Skeletal muscle tissue (tissue), 4 donors: ENCODE measurements around the gene PDE4D. TPM values are rescaled to one million over a fixed set of nuclear protein-coding genes. Genes with fewer than 3 reads are reported as not detected.
A peak's percentile ranks its signal among the peaks of the same experiment; 100 is the strongest.
"Not testable (repeated sequence)": the region's sequence is repeated elsewhere in the genome, so short reads cannot be mapped to it uniquely, and the experiment has no call there.

Experiments
- H3K27ac ChIP-seq: one replicate; pipeline ENCODE4 v1.7.0; 2013; ENCODE audit warnings: mild to moderate bottlenecking, low read depth, low read length, inconsistent platforms
- H3K27me3 ChIP-seq, 3 donors: one replicate each; pipeline ENCODE4 v1.7.0; 2013; ENCODE audit warnings: low read length in 3 of 3; ENCODE audit not compliant: control insufficient read depth in 3 of 3, insufficient read depth in 3 of 3
- H3K36me3 ChIP-seq, 3 donors: one replicate each; pipeline ENCODE4 v1.7.0; 2013; ENCODE audit warnings: low read length in 3 of 3; ENCODE audit not compliant: control insufficient read depth in 3 of 3, insufficient read depth in 3 of 3
- H3K4me1 ChIP-seq, 3 donors: one replicate each; pipeline ENCODE4 v1.7.0; 2013; ENCODE audit warnings: low read length in 3 of 3, mild to moderate bottlenecking in 3 of 3; ENCODE audit not compliant: control insufficient read depth in 3 of 3, insufficient read depth in 3 of 3
- H3K4me3 ChIP-seq, 3 donors: one replicate each; pipeline ENCODE4 v1.7.0; 2013; ENCODE audit warnings: low read length in 3 of 3
- H3K9ac ChIP-seq, 3 donors: one replicate each; pipeline ENCODE4 v1.7.0; 2013; ENCODE audit warnings: low read length in 3 of 3, mild to moderate bottlenecking in 3 of 3, moderate library complexity in 2 of 3, low read depth in 1 of 3
- H3K9me3 ChIP-seq, 3 donors: one replicate each; pipeline ENCODE4 v1.7.0; 2013; ENCODE audit warnings: low read length in 3 of 3; ENCODE audit not compliant: control insufficient read depth in 3 of 3
- total RNA-seq: library from RNA; depleted of rRNA; stranded (reverse); fragments of >200 nt; gene quantifications from one replicate; pipeline ENCODE4 v1.2.3, GENCODE V29; 2014
- donor health status: Osteomylitis.

Gene PDE4D
- total RNA-seq, 1 donor from 2014 or later = 59.0 TPM

DNA sequence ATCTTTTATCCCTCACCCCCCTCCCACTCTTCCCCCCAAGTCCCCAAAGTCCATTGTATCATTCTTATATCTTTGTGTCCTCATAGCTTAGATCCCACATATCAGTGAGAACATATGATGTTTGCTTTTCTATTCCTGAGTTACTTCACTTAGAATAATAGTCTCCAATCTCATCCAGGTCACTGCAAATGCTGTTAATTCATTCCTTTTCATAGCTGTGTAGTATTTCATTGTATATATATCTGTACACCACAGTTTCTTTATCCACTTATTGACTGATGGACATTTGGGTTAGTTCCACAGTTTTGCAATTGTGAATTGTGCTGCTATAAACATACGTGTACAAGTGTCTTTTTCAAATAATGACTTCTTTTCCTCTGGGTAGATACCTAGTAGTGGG lies 591.0 kb downstream of the PDE4D start:
- not testable (repeated sequence) for H3K36me3 ChIP-seq, H3K27me3 ChIP-seq, H3K9ac ChIP-seq, H3K27ac ChIP-seq, H3K4me3 ChIP-seq, H3K9me3 ChIP-seq
- peaks cover 10 to 24% (median 16%) of the 10 kb centered on the region in 3 donors for H3K4me1 ChIP-seq

DNA sequence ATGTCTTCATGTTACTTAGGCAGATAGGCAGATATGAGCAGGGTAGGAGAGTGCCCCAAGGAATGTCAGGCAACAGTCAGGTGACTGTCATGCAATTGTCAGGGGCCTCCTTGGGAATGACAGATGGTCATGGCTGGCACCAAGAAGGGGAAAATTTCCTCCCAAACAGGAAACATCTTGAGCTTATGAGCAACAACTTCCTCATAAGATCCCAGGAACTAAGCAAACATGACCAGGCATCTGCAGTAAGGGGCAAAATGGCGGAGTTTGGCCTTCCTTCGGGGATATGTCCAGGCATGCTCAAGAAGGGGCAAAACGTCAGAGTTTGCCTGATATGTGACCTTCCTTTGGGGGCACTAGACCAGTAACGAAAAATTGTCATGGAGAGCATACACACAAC lies 591.8 kb downstream of the PDE4D start:
- no peak overlapping the region for H3K9ac ChIP-seq
- H3K36me3 ChIP-seq = no peaks in the 10 kb centered on the region
- no peaks in the 10 kb centered on the region for H3K9me3 ChIP-seq
- H3K4me1 ChIP-seq = peaks cover 11 to 28% (median 18%) of the 10 kb centered on the region in 3 donors
- H3K27ac ChIP-seq = no peak overlapping the region
- H3K27me3 ChIP-seq = no peaks in the 10 kb centered on the region
- H3K4me3 ChIP-seq = no peak overlapping the region

DNA sequence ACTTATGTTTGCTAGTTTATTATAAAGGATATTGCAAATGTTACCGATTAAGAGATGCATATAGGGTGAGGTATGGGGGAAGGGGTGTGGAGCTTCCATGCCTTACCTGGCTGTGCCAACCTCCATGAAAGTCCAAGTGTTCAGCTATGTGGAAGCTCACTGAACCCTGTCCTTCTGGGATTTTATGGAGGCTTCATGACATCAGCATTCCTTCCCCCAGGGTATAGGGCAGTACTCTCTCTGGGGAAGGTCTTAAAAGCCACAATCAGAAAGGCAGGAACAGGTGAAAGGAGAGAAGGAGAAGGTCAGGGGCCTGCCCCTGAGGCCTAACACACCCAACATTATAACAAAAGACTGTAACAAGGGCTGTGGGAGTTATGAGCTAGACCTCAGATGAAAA lies 592.6 kb downstream of the PDE4D start:
- Histone ChIP-seq H3K4me3 (no peak overlapping the region), H3K9me3 (no peaks in the 10 kb centered on the region), H3K36me3 (no peaks in the 10 kb centered on the region), H3K9ac (no peak overlapping the region), H3K27me3 (no peaks in the 10 kb centered on the region), H3K4me1 (peaks cover 15 to 31% (median 24%) of the 10 kb centered on the region in 3 donors), H3K27ac (no peak overlapping the region)

DNA sequence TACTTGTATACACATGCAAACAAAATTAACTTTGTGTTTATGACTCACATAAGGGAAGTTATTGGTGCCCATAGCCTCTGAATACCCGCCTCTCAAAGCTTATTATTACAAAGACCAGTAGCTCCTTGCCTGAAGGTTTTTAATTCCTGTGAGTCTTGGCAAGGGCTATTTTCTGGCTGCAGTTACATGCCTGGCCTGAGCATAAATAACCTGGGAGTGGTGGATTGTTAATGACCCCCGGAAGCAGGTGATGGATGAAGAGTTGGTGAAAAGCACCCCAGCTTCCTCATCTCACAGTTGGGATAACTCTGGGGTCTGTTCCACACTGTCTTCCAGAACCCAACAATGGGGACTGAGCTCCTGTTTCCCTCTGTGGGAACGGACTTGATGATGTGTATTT lies 594.5 kb downstream of the PDE4D start:
- no peak overlapping the region for H3K27ac ChIP-seq

DNA sequence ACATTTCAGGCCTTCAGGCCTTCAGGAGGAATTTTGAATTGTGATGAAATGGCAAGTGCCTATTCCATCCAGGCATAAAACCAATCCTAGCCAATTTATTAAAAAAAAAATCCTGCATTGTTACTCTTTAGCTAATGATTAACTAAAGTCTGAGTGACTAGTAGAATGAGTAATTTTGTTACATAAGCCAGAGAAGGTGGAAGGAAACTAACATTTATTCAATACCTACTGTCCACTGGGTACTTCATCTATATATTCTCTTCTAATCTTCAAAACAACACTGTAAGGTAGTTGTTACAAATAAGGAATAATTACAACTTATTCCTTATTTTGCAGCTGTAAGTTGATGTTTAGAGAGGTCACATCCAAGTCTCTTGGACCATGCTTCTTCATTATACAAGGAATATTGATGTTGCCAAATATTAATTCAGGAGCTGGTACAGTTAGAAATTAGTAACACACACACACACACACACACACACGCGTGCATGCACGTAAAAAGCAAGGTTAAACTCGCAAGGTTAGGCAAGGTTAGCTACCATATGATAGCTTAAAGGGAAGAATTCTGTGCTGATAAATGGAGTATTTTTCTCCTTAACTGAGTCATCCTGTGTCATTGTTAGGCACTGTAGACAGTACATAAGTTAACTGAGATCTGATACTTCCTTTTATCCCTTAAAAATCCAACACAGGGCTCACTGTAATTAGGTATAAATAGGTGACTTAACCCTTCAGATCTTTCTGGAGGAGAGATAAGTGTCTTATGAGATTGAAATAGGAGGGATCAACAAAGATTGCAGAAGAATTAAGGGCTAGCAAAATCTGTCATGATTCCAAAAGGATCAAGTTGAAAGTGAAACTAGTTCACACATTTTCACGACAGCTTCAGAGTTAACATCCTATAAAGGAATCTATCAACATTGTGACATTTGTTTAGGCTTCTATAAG lies 596.9 kb downstream of the PDE4D start:
- no peaks in the 10 kb centered on the region for H3K9me3 ChIP-seq
- no peaks in the 10 kb centered on the region for H3K36me3 ChIP-seq
- no peaks in the 10 kb centered on the region for H3K27me3 ChIP-seq
- peak overlapping the region; percentile 1 to 71 (median 9) for H3K9ac ChIP-seq
- peaks cover 23 to 36% (median 24%) of the 10 kb centered on the region in 3 donors for H3K4me1 ChIP-seq
- H3K4me3 ChIP-seq = peak overlapping the region; percentile 22 to 75 (median 47)
- H3K27ac ChIP-seq = no peak overlapping the region

More for the DNA sequence above, 594.5 kb downstream of the PDE4D start:
- H3K4me3 ChIP-seq = no peak overlapping the region
- no peaks in the 10 kb centered on the region for H3K9me3 ChIP-seq
- no peaks in the 10 kb centered on the region for H3K36me3 ChIP-seq
- H3K4me1 ChIP-seq = peaks cover 22 to 35% (median 24%) of the 10 kb centered on the region in 3 donors
- no peaks in the 10 kb centered on the region for H3K27me3 ChIP-seq
- H3K9ac ChIP-seq = no peak overlapping the region

DNA sequence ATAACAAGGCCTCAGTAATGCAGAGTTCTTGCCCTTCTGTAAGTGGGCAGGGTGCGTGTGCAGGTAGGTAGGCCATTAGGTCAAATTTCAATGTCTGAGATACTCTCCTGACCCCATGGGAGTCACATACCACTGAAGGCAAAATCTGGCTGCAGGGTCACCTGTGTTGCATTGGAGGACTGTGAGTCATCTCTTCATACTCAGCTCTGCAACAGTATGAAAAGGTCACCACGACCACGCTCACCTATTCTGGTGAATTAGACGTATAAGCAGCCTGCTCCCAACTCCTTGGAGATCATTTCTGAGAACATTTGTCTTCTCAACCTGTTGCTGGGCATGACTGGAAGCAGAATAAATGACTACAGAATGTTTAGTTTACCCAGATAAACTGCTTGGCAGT lies 599.8 kb downstream of the PDE4D start:
- Histone ChIP-seq H3K27me3 (no peaks in the 10 kb centered on the region), H3K9me3 (no peaks in the 10 kb centered on the region), H3K4me3 (no peak overlapping the region), H3K9ac (no peak overlapping the region), H3K27ac (no peak overlapping the region), H3K36me3 (no peaks in the 10 kb centered on the region), H3K4me1 (peaks cover 13 to 26% (median 20%) of the 10 kb centered on the region in 3 donors)

DNA sequence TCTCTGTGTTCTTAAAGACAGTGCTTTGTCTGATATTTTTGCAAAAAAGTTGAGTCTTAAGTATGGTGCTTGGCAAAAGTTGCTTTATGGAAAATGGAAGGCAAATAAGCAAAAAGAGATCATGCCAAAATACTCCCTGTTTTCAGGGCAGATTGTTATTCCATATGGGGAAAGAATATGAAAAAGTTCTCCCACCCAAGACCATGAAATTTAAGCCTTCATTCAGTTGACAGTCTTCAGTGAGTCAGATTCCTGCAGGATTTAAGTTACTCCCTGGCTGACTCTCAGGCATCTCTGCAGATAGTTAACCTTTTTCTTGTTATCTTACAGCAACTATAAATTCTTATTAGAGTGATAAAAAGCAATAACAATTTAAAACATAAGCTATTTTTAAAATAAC lies 601.6 kb downstream of the PDE4D start:
- Histone ChIP-seq H3K27ac (no peak overlapping the region), H3K36me3 (no peaks in the 10 kb centered on the region), H3K4me3 (no peak overlapping the region), H3K9me3 (no peaks in the 10 kb centered on the region), H3K27me3 (no peaks in the 10 kb centered on the region), H3K9ac (no peak overlapping the region), H3K4me1 (peaks cover 11 to 24% (median 23%) of the 10 kb centered on the region in 3 donors)

DNA sequence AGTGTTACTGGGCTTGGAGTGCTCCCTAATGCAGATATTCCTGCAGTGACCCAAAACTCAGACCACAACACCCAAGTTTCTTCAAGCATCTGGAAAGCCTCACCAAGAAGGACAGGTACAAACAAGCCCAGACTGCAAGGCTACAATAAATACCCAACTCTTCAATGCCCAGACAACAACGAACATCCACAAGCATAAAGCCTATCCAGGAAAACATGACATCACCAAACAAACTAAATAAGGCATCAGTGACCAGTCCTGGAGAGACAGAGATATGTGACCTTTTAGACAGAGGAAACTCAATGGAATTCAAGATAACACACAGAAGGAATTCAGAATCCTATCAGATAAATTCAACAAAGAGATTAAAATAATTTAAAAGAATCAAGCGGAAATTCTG lies 605.6 kb downstream of the PDE4D start:
- Histone ChIP-seq H3K27me3 (no peaks in the 10 kb centered on the region), H3K4me1 (peaks cover 3 to 11% (median 7%) of the 10 kb centered on the region in 3 donors), H3K9me3 (no peaks in the 10 kb centered on the region), H3K4me3 (no peak overlapping the region), H3K9ac (no peak overlapping the region), H3K36me3 (no peaks in the 10 kb centered on the region), H3K27ac (no peak overlapping the region)

DNA sequence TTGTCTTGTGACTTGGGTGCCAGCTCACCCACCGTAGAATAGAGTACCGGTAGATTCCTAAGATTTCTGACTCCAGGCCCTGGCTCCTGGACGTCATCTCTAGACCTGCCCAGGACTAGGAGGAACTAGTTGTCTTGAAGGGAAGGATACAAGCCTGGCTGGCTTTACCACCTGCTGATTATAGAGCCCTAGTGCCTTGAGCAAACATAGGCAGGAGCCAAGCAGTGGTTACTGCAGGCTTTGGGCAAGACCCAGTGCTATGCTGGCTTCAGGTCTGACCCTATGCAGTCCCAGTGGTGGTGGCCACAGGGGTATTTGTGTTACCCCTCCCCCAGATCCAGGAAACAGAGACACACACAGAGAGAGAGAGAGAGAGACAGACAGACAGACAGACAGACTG lies 606.2 kb downstream of the PDE4D start:
- no peak overlapping the region for H3K4me3 ChIP-seq
- no peak overlapping the region for H3K9ac ChIP-seq
- H3K4me1 ChIP-seq = peaks cover 3 to 11% (median 7%) of the 10 kb centered on the region in 3 donors
- no peaks in the 10 kb centered on the region for H3K36me3 ChIP-seq
- no peaks in the 10 kb centered on the region for H3K27me3 ChIP-seq
- H3K27ac ChIP-seq = no peak overlapping the region
- H3K9me3 ChIP-seq = no peaks in the 10 kb centered on the region

DNA sequence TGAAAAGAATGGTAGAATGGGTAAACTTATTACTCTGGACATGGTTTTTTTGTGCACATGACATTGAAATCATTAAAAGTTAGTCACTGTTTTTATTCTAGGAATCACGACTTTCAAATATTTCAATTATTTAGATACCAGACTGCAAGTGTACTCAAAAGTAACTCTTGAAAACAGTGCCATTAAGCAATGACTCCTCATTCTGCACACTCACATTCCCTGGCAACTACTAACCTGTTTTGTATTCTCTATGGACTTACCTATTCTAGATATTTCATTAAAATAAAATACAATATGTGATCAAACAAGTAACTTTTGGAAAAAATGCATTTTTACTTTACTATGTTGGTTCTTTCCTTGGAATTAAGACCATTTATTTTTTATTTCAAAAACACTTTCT lies 607.0 kb downstream of the PDE4D start:
- Histone ChIP-seq H3K36me3 (no peaks in the 10 kb centered on the region), H3K4me3 (no peak overlapping the region), H3K27ac (no peak overlapping the region), H3K9me3 (no peaks in the 10 kb centered on the region), H3K27me3 (no peaks in the 10 kb centered on the region), H3K9ac (no peak overlapping the region), H3K4me1 (peaks cover 3 to 11% (median 7%) of the 10 kb centered on the region in 3 donors)
